Common myeloid progenitor, CD34-positive (primary cell): ENCODE data around the gene LIN52.

ENCODE experiments used
- CTCF ChIA-PET: fragments of 350-600 bp; sonication (Branson Sonifier 250); formaldehyde crosslinking; loops from one replicate; lab custom pipeline; 2021; ENCODE audit warnings: antibody characterized with exemption; lab: Charles Lee
- POLR2A ChIA-PET: fragments of 350-600 bp; sonication (Branson Sonifier 250); formaldehyde crosslinking; loops from one replicate; lab custom pipeline; 2021; ENCODE audit warnings: antibody characterized with exemption; lab: Charles Lee
- DNase-seq, 3 donors: peaks; one replicate each; pipeline versions ENCODE4 v3.0.0 to v3.0.0-alpha.2; 2013
- H3K27ac ChIP-seq, 2 experiments: 1 replicate in 1 of 2; 2 replicates in 1 of 2; pipeline ENCODE4 v1.7.0; 2013; ENCODE audit warnings: inconsistent platforms in 2 of 2, low read length in 2 of 2, mild to moderate bottlenecking in 2 of 2, low read depth in 1 of 2, moderate library complexity in 1 of 2; ENCODE audit not compliant: severe bottlenecking in 2 of 2, insufficient read depth in 1 of 2, poor library complexity in 1 of 2
- H3K27me3 ChIP-seq, 5 experiments: replicated peaks in 2 of 5; 1 replicate in 3 of 5; 2 replicates in 2 of 5; pipeline versions ENCODE4 v1.6.1 to v1.7.0; 2013; ENCODE audit warnings: low read length in 4 of 5, mild to moderate bottlenecking in 2 of 5, moderate library complexity in 2 of 5, inconsistent platforms in 1 of 5; ENCODE audit not compliant: insufficient read depth in 5 of 5, control insufficient read depth in 4 of 5
- H3K36me3 ChIP-seq, 4 experiments: 1 replicate in 2 of 4; 2 replicates in 2 of 4; pipeline versions ENCODE4 v1.6.1 to v1.7.0; 2013; ENCODE audit warnings: low read length in 3 of 4, control low read depth in 1 of 4, mild to moderate bottlenecking in 1 of 4; ENCODE audit not compliant: control insufficient read depth in 4 of 4, insufficient read depth in 4 of 4
- H3K4me1 ChIP-seq, 4 experiments: 1 replicate in 3 of 4; 2 replicates in 1 of 4; pipeline versions ENCODE4 v1.6.1 to v1.7.1; 2013; ENCODE audit warnings: low read length in 3 of 4, mild to moderate bottlenecking in 3 of 4, control low read depth in 1 of 4, inconsistent platforms in 1 of 4, moderate library complexity in 1 of 4; ENCODE audit not compliant: control insufficient read depth in 4 of 4, insufficient read depth in 4 of 4; ENCODE audit errors: control extremely low read depth in 1 of 4
- H3K4me3 ChIP-seq, 7 experiments: 1 replicate in 4 of 7; 2 replicates in 3 of 7; pipeline versions ENCODE4 v1.5.1 to v1.7.0; 2013; ENCODE audit warnings: mild to moderate bottlenecking in 7 of 7, low read length in 6 of 7, moderate library complexity in 6 of 7, inconsistent platforms in 2 of 7, low read depth in 2 of 7, control low read depth in 1 of 7; ENCODE audit not compliant: insufficient read depth in 4 of 7, control insufficient read depth in 1 of 7; ENCODE audit errors: extremely low read depth in 1 of 7
- H3K9me3 ChIP-seq, 5 experiments: 1 replicate in 4 of 5; 2 replicates in 1 of 5; pipeline versions ENCODE4 v1.6.1 to v1.7.1; 2013; ENCODE audit warnings: low read length in 4 of 5, mild to moderate bottlenecking in 2 of 5, inconsistent platforms in 1 of 5, low read depth in 1 of 5, moderate library complexity in 1 of 5; ENCODE audit not compliant: control insufficient read depth in 4 of 5, insufficient read depth in 2 of 5; ENCODE audit errors: control extremely low read depth in 1 of 5
- WGBS: methylation state at CpG from one replicate; pipeline ENCODE4 v1.1.5; 2013; ENCODE audit not compliant: insufficient coverage; 5-methylcytosine and 5-hydroxymethylcytosine counted together

LIN52 gene

GRCh38 chr14:74211945-74212580 lies 127.3 kb downstream of the LIN52 start:
- ChIA-PET CTCF (interaction anchor here (0.5 to 1.2 kb wide), 3 partner anchors 14 to 101 kb away, joined by 3 to 4 read pairs (median 3); no protein-coding TSS in a partner anchor), POLR2A (no interaction called here)
- Histone ChIP-seq H3K4me3 (no peak overlapping the region), H3K27me3 (peaks cover 0 to 11% (median 0%) of the 10 kb centered on the region in 5 experiments), H3K4me1 (no peaks in the 10 kb centered on the region), H3K27ac (no peak overlapping the region), H3K36me3 (no peaks in the 10 kb centered on the region), H3K9me3 (no peaks in the 10 kb centered on the region)
- no peak for DNase-seq
- WGBS = 98% methylated on average over 4 of the region's 6 CpGs

- Histone ChIP-seq H3K27ac (no peak overlapping the region), H3K36me3 (no peaks in the 10 kb centered on the region), H3K27me3 (peaks cover 0 to 16% (median 2%) of the 10 kb centered on the region in 5 experiments), H3K4me1 (peaks cover 0 to 5% (median 1%) of the 10 kb centered on the region in 4 experiments), H3K4me3 (no peak overlapping the region), H3K9me3 (no peaks in the 10 kb centered on the region)
- no peak for DNase-seq
- ChIA-PET CTCF (interaction anchor here (1.0 to 1.4 kb wide), 3 partner anchors 15 to 40 kb away, joined by 3 read pairs; no protein-coding TSS in a partner anchor), POLR2A (no interaction called here)
- WGBS = 93% methylated on average over 19 of the region's 21 CpGs
Observed at GRCh38 chr14:74213907-74214803, 129.4 kb downstream of the LIN52 start.

DNA sequence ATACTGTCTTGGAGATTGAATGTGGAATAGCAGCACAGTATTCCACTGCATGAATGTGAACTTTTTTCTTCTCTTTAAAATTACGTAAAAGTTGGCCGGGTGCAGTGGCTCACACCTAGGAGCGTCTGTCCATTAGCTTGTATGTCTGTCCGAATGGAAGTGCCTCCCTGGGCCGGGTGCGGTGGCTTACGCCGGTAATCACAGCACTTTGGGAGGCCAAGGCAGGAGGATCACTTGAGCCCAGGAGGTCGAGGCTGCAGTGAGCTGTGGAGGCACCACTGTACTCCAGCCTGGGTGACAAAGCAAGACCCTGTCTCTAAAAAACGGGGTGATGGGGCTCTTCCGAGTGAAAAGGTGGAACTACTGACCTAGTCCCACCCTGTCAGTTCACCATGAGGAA lies 131.9 kb downstream of the LIN52 start:
- Histone ChIP-seq H3K27ac (no peak overlapping the region), H3K36me3 (no peaks in the 10 kb centered on the region), H3K9me3 (no peaks in the 10 kb centered on the region), H3K27me3 (peaks cover 0 to 22% (median 4%) of the 10 kb centered on the region in 5 experiments), H3K4me1 (peaks cover 0 to 5% (median 1%) of the 10 kb centered on the region in 4 experiments), H3K4me3 (no peak overlapping the region)
- DNase-seq = no peak
- ChIA-PET CTCF (interaction anchor here (0.8 to 1.3 kb wide), 7 partner anchors 10 to 78 kb away, joined by 3 to 7 read pairs (median 4); no protein-coding TSS in a partner anchor), POLR2A (no interaction called here)
- 95% methylated on average over 11 of the region's 11 CpGs for WGBS

GRCh38 chr14:74217672-74218448 lies 133.1 kb downstream of the LIN52 start:
- ChIA-PET CTCF (interaction anchor here (0.6 to 1.9 kb wide), 9 partner anchors 13 to 124 kb away, joined by 3 to 9 read pairs (median 4); no protein-coding TSS in a partner anchor), POLR2A (no interaction called here)
- 14% methylated on average over 40 of the region's 40 CpGs for WGBS
- Histone ChIP-seq H3K4me3 (peak overlapping the region in 2 of 7 experiments; percentile 16 to 42), H3K27me3 (peaks cover 0 to 22% (median 4%) of the 10 kb centered on the region in 5 experiments), H3K9me3 (no peaks in the 10 kb centered on the region), H3K4me1 (peaks cover 0 to 5% (median 1%) of the 10 kb centered on the region in 4 experiments), H3K27ac (no peak overlapping the region), H3K36me3 (no peaks in the 10 kb centered on the region)
- DNase-seq = peak; percentile 77 to 83 (median 81)

DNA sequence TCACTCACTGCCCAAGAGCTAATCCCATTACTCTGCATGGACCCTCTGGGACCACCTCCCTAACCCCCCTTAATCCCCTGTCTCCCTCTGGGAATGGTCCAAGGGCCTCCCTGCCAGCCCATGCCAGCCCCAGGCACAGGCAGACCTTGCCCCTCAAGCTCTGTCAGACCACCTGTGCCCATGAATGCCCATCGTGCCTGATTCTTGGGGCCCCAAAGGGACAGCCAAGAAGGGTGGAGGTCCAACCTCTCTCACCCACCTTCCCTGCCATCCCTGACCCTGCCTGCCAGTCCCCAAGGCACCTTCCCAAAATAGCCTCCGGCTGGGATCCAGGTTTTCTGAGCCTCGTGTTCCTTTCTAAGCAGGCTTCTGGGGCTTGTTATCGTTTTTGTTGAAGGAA lies 133.7 kb downstream of the LIN52 start:
- no peak overlapping the region for H3K27ac ChIP-seq
- H3K27me3 ChIP-seq = peaks cover 0 to 22% (median 4%) of the 10 kb centered on the region in 5 experiments
- ChIA-PET POLR2A (no interaction called here), CTCF (interaction anchor here (0.6 to 1.9 kb wide), 6 partner anchors 12 to 124 kb away, joined by 3 to 9 read pairs (median 4); no protein-coding TSS in a partner anchor)
- DNase-seq = no peak
- H3K4me1 ChIP-seq = peaks cover 0 to 5% (median 1%) of the 10 kb centered on the region in 4 experiments
- H3K9me3 ChIP-seq = no peaks in the 10 kb centered on the region
- H3K4me3 ChIP-seq = no peak overlapping the region
- 81% methylated on average over 4 of the region's 4 CpGs for WGBS
- no peaks in the 10 kb centered on the region for H3K36me3 ChIP-seq

DNA sequence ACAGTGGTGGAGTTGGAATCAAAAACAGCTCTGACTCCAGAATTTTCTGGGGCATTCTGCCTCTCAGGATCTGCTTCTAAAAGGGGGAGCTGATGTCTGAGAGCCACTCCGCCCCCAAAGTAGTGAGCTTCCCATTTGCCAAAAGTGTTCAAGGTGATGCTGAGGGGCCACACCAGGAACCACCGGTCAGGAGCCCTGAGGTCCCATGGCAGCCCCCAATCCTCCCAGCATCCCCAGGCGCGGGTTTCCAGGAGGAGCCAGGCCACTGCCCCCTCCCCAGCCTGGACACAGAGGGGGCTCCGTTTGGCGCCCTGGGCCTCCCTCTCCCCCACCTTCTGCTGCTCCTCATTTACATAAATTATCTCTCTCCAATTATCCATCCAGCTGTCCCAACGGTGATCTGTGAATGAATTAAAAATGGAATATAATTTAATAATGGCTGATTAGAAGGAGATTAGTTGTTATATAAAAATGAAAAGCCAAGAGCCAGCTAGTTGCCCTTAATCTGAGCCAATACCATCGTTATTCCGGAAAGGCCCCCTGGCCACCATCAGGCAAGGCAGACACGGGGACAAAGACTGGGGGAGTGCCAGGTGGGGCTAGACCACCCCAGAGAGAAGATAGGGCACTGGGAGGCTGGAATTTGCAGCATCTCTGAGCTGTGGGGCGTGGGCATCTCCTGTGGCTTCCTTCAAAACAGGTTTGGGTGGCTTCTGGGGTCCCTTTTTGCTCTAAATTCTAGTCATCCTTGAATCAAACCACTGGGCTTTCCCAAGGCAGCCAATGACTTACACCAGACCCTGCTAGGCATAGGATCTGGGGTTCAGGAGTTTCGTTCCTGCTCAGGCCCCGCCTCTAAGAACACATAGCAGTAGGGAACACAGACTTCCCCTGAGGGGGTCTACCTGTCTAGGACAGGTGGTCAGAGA lies 134.8 kb downstream of the LIN52 start:
- Histone ChIP-seq H3K9me3 (no peaks in the 10 kb centered on the region), H3K27ac (no peak overlapping the region), H3K36me3 (no peaks in the 10 kb centered on the region), H3K4me3 (no peak overlapping the region), H3K27me3 (peaks cover 0 to 22% (median 4%) of the 10 kb centered on the region in 5 experiments), H3K4me1 (peaks cover 0 to 5% (median 1%) of the 10 kb centered on the region in 4 experiments)
- DNase-seq = no peak
- 88% methylated on average over 7 of the region's 13 CpGs for WGBS
- POLR2A ChIA-PET = no interaction called here
- CTCF ChIA-PET = interaction anchor here (1.9 kb wide), 1 partner anchor 11 kb away, joined by 9 read pairs; no protein-coding TSS in a partner anchor
